Measurements from ENCODE around the gene HNF1B.

The HNF1B gene

DNA sequence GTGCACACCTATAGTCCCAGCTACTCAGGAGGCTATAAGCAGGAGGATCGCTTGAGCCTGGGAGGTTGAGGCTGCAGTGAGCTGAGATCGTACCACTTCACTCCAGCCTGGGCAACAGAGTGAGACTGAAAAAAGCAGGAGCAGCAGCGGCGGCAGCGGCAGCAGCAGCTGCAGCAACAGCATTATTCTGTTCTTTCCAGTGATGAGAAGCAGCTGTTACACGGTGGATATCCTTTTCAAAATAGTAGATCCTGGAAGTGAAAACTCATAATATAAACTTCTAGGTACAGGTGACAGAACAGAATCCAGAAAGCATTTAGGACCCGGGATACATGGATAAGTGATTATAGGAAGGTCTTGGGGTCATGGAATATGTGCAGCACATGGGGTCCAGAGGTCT lies 17.8 kb upstream of the HNF1B start:
- no peak for DNase-seq (ENCODE audit: low read depth in 2 of 2, low spot score in 1 of 2)

DNA sequence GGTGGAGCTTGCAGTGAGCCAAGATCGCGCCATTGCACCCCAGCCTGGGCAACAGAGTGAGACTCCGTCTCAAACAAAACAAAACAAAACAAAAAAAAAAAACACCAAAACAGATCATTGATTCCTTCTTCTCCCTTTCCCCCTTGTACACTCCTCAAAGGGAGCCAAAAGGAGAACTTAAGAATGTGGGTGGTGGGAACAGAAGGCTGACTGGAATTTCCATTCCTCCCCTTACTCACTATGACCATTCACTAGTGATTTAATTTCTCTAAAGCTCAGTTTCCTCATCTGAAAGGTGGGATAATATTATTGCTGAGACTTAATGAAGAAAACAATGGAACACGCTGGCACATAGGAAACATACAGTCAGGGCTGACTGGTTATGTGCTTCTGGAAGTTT lies 17.1 kb upstream of the HNF1B start:
- DNase-seq (ENCODE audit: low read depth in 2 of 2, low spot score in 1 of 2) = no peak

DNA sequence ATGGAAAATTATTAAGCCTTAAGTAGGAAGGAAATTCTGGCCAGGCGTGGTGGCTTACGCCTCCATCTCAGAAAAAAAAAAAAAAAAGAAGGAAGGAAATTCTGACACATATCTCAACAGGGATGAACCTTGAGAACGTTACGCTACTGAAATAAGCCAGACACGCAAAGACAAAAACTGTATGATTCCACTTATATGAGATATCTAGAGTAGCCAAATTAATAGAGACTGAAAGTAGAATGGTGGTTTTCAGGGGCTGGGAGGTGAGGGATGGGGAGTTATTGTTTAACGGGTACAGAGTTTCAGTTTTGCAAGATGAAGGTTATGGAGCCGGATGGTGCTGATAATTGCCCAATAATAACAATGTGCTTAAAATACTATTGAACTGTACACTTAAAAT lies 16.2 kb upstream of the HNF1B start:
- DNase-seq (ENCODE audit: low read depth in 2 of 2, low spot score in 1 of 2) = no peak

DNA sequence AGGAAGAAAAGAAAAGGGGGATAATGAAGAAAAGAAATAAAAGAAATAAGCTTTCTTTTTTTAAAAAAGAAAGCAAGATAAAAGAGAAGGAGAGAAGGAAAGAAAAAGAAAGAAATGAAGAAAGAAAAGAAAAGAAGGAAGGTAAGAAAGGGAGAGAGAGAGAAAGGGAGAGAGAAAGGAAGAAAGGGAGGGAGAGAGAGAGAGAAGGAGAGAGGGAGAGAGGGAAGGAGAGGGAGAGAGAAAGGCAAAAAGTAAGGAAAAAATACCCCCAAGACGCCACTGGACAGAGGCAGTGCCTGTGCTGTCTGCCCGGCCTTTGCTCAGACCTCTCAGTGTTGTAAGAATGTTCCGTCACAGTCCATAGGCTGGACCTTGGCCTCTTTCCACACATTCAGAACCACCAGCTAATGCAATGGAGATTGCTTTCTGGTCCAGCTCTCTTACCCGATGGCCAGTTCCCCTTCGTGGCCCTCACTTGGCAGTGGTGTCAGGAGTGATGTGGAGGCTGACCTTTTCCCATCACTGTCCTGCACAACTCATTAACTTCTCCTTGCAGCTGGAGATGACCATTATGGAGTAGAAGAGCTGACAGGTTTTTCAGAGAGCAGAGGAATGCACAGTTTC lies 14.3 kb upstream of the HNF1B start:
- no peak for DNase-seq (ENCODE audit: low read depth in 2 of 2, low spot score in 1 of 2)

DNA sequence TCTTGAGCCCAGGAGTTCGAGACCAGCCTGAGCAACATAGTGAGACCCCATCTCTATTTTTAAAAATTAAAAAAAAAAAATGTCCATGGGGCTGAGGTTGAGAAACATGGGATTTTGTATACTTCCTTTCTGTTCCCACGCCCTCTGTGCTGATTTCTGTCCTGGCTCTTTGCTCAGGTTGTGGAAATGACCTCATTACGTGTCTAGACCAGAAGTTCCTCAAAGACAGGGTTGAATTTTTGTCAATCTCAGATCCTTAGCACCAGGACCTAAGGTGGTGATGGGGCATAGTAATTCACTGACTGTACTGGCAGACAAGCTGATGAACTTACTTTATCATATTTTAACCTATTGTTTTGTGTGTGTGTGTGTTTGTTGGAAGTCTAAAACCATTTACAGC lies 11.2 kb upstream of the HNF1B start:
- DNase-seq (ENCODE audit: low read depth in 2 of 2, low spot score in 1 of 2) = no peak

DNA sequence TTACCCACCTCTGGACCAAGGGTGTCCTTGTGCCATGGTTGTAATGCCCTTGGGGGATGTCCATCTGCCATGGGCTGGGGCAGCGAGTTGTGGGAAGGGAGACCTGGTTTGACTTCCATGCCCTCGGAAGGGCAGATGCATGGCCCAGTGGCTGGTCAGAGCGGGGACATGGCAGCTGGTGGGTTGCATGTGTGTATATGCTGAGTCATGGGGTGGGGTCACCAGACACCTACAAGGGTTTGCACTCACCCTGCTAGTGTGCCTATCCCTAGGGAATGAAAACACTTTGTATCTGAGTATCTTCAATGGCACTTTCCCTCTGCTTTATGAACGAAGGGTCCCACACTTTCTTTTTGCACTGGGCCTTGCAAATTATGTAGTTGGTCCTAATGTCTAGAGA lies 10.6 kb upstream of the HNF1B start:
- no peak for DNase-seq (ENCODE audit: low read depth in 2 of 2, low spot score in 1 of 2)

DNA sequence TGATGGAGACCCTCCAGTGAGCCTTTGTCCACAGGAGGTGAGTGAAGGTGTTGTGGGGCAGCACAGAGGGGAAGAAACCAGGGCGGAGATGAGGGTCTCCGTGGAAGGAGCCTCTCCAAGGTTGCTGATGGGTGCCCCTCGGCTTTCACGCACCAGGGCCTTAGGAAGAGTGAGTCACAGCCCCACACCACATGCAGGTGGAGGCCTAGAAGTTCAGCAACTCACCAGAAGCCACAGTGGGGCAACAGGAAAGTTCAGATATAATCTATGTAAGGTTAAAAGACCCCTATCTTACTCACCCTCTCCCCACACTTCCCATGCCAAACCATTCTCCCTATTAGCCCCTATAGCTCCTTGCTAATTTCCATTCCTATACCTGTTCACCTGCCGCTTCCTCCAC lies 9.5 kb upstream of the HNF1B start:
- DNase-seq (ENCODE audit: low read depth in 2 of 2, low spot score in 1 of 2) = no peak

DNA sequence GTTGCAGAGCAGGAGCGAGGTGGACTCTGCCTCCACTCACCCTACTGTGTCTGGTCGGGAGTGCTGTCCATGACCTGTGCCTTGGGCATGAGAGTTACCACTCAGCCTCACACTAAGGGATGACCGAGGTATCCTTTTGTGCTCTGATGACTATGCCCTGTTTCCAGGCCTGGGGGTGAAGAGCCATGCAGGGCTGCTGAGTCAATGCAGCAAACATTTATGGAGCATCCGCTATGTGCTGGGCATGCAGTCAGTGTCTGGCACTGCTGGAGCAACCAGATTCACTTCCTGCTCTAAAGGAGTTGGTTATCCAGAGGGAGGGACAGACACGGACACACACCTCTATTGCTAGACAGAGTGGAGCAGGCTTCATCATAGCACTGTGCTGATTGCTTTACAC lies 7.6 kb upstream of the HNF1B start:
- no peak for DNase-seq (ENCODE audit: low read depth in 2 of 2, low spot score in 1 of 2)

DNA sequence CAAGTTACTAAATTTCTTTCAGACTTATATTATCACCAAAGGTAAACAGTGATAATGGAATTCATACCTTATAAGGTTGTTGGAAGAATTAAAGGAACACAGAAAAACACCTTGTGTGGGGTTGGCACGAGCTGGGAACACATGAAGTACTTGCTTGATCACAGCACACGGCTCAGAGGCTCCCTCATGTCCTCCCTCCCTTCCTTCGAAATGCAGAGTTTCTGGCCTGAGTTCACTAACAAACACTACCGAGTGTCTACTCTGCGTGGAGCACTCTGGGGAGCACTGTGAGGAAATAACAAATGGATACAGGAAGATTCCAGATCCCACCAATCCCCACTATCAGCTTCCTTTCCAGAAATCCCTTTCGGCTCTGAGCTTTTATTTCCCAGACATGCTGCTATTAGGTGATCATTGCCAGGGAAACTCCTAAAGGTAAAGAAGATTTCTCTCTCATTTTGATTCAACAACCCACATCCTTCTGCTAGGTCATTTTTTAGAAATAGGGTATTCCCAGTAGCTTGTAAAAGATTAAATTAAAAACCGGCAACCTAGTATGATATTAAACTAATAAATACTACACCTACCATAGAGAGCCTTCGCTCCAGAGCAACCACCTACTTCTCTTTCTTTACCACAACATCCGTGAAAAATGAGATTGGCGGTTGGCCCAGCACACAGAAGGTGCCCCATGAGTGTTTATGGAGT lies 6.1 kb upstream of the HNF1B start:
- no peak for DNase-seq (ENCODE audit: low read depth in 2 of 2, low spot score in 1 of 2)

DNA sequence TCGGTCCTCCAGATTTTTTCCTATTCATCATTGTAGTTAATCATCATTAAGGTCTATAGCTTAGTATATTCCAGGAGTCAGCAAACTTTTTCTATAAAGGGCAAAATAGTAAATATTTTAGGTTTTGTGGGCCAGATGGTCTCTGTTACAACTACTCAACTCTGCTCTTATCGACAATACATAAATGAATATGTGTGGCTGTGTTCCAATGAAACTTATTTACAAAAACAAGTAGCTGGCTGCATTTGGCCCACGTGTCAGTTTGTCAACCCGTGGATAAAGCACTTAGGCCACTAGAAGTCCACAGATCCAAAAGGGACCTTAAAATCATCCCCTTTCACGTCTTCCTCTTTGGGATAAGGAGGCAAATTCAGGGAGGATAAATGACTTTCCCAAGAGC lies 5.4 kb upstream of the HNF1B start:
- no peak for DNase-seq (ENCODE audit: low read depth in 2 of 2, low spot score in 1 of 2)

DNA sequence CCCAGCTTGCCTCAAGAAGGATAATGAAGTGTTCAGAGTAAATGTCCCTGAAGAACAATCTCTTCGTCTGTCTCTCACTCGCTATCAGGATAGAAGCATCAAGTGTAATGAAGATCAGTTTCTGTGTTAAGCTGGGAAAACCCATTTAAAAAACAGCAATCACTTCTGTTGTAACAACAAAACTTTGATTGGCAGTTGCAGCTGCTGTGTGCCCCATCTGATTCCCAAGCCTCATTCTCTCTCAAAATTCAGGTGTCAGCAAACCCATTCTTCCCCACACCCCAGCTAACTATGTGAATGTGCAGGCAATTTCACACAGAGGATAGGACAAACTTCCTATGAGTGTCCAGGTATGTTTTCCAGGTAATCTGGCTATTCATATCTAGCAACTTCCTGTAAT lies 2.4 kb upstream of the HNF1B start:
- DNase-seq (ENCODE audit: low read depth in 2 of 2, low spot score in 1 of 2) = no peak

DNA sequence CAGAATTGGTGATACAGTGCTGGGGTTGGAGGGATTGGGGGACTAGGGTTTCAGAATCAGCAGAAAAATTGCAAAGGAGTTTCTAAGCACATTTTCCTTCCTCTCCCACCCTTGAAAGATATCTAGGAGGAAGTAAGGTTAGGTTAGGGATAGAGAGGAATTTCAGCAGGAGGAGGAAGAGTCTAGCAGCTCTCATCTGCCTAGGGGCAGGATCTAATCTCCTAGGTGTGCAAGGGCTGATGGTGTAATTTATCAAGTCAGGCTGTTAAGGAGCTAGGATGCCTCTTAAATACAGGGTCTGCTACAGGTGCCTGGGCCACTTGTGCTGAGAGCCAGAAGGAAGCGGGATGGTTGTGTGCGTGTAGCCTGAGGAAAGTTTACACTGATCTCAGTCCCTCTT lies 1.8 kb upstream of the HNF1B start:
- DNase-seq (ENCODE audit: low read depth in 2 of 2, low spot score in 1 of 2) = no peak

DNA sequence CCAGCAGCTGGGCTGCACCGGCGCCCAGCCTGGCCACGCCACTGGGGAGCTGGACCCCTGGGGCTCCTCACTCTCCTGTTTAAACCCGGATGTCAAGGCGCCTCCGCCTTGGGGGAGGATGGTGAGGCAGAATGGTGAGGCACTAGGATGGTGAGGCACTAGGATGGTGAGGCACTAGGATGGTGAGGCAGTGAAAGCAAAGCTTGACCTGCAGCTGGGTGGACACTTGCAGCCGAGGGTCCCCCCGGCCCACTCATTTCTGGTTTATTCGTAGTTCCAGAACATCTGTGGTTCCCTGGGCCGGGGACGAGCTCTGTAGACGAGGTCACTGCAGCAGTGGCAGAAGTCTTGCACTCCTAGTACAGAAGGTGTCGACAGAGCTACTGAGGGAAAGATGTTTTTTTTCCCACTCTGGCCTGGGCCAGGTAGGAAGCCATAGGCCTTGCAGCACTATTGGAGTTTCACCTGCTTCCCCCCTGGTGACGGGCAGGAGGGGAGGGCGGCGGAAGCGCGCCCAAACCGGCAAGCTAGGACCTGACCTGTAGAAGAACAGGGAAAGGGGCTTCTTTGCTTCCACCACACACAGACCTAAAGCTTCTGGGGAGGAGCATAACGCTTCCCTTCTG lies 1.1 kb upstream of the HNF1B start:
- DNase-seq (ENCODE audit: low read depth in 2 of 2, low spot score in 1 of 2) = no peak

DNA sequence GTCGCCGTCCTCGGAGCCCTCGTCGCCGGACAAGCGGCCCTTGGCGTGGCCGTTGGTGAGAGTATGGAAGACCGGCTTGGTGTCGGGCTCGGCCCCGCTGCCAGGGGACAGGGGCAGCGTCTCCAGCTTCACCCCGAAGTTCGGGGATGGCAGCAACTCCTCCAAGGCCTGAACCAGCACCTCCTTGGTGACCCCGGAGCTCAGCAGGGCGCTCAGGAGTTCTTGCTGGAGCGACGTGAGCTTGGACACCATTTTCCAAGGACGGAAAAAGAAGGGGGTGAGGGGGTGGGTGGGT lies 279 bp downstream of the HNF1B start:
- DNase-seq (ENCODE audit: low read depth in 2 of 2, low spot score in 1 of 2) = no peak

DNA sequence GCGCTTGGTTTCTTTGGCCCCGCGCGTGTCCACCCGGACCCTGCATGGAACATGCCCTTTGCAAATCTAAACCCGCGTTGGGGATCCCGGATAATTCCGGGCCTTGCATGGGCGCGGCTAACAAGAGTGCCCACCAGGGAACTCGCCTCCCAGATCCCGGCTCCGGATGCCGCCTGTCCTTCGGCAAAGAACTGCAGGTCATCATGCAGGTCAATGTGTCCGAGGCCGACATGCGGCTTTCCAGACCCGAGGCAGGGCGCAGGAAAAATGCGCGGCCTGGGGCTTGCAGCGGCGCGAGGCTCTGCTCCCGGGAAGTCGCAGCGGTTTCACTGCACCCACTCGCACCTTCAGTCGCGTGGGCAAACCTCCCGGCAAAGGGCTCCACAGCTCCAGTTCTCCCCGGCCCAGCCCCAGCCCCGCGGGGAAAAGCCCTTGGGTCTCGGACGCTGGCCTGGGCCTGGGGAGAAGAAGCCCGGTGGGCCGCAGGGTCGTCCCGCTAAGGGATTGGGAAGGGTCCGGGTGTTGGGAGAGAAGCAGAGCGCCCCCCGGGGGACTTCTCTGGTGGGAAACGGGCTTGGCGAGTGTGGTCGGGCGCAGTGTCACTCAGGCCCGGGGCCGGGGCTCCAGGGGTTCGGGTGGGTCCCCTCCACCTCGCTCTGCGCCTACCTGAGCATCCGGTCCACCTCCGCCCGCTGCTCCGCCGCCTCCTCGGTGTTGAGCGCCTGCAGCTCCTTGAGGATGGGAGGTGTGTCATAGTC lies 805 bp downstream of the HNF1B start:
- no peak for DNase-seq (ENCODE audit: low read depth in 2 of 2, low spot score in 1 of 2)

DNA sequence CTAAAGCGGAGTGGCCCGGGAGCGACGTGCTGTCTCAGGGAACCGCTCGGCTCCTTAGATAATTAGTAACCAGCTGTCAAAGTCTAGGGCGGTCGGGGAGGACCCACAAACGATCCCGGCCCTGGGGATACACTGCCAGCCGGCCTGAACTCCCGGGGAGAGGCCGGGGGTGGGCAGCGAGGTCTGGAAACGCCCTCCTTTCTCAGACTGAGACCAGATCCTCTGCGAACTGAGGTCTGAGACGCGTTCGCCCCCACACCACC lies 1.3 kb downstream of the HNF1B start:
- no peak for DNase-seq (ENCODE audit: low read depth in 2 of 2, low spot score in 1 of 2)

DNA sequence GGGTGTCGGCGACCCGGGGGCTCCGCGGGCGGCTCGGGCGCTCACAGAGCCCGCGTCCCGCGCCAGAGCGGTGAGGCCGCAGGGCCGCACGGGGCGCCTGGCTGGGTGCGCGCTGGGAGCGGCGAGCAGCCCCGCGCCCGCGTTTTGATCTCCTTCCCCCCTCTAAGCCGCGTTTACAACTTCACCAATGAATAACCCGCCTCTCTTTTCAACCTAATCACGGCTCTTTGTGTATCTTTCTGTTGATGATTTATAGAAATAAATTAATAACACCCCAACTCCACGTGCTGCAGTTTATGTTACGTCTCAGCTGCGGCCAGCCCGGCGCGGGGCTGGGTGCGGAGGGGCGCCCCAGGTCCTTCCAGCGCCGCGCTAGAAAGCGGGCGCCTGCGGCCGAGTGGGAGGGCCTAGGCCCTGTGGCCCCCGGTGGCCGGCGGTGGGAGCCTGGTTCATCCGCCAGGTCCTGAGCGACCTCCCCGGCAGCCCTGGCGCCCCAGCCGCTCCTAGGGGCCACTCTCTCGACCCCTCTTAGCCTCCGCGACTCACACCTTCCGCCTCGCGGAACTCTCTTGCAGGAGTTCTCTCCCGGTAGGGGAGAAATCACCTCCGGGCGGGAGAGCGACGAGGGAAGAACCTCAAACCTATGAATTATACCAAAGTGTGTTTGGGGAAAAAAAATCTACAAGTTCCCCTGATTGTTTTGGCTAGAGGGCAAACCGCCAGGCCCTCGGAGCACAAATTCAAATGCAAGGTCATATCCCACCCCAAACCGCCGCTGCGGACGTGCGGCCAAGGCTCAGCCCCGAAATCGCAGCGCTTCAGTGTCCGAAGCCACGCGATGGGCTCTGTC lies 1.9 kb downstream of the HNF1B start:
- DNase-seq (ENCODE audit: low read depth in 2 of 2, low spot score in 1 of 2) = no peak

DNA sequence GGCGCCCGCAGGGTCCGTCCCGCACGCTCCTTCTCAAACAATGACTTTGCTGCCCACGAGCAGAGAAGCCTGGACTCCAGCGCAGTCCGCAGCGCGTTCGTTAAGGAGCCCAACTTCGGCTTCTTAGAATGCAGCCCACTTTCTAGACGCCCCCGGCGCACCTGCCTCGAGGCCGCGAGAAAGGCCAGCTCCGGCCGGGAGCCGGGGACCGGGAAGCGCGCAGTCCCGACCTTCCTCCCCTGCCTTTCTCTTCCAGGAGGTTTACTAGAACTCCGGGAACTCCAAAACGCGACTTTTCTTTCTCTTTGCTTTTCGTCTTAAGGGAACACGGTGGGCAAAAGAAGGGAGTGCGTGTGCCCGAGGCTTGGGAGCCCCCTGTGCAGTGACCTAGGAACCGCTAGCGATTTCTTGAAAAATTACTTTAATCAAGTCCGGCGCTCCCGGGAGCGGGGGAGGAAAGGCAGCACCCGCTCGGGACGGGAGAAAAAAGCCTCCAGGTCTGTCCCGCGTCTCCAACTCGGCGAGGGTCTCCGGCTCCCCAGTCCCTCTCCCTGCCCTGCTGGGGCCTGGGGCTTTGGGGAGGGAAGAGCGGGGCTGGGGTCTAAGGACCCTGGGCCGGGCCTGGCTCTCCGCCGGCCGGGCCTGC lies 2.6 kb downstream of the HNF1B start:
- no peak for DNase-seq (ENCODE audit: low read depth in 2 of 2, low spot score in 1 of 2)

DNA sequence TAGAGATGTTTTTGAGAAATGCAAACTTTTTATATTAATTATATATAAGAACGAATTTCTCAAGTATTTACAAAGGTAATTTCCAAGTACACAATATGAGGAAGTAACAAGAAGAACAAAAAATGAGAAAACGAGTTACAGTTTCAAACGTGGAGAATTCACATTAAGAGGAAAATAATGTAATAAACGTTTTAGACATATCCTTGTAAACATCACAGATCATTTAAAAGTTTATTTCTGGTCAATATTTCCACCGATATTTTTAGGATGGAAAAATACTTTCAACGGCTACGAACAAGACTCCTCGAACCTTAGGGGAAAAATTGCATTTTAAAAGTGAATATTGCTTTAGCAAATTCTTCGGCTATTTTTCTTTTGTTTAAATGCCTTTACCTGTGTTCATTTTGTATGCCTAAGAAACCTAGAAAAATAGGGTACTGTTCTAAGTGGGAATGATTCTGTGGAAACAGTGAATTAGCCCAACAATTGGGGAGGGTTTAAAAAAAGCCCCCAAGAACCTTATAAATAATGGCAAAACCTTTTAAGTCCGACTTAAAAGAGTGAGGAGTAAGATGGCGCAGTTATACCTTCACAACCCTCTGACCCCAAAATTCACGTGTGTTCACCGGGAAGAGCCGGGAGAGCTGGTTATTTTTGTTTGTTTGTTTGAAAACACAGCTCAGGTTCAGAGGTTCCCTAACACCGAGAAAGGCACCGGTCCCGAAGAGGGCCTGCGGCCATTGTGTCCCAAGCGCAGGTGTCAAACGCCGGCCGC lies 3.3 kb downstream of the HNF1B start:
- no peak for DNase-seq (ENCODE audit: low read depth in 2 of 2, low spot score in 1 of 2)

DNA sequence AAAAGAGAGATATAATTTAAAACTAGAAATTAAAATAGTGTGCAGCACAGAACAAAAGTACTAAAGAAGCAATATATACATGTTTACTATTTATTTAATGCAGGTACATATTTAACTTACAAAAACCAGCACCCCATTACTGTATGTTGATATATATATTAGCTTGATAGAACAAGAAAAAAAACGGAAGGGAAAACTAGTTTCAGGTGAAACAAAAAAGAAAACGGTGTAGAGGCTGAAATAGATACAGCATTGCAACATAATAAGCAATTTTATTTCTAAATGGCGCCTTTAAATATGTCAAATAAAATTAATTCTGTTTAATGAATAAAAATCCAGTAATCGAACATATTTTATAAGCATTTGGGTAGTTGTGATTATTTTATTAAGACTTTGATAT lies 3.9 kb downstream of the HNF1B start:
- no peak for DNase-seq (ENCODE audit: low read depth in 2 of 2, low spot score in 1 of 2)
